PC-9 (cell line): Measurements from ENCODE around the gene MRPL43.

Experiments
- EZH2 ChIP-seq: fragments of 200-600 bp; sonication (generic); IDR thresholded peaks from 2 replicates; pipeline ENCODE4 v1.8.0; 2017; ENCODE audit warnings: antibody characterized with exemption, low read depth
- TF ChIP-seq, protein P1 (sequence below): fragments of 200-600 bp; sonication (generic); conservative IDR thresholded peaks from 2 replicates; pipeline ENCODE4 v1.6.1; 2017; ENCODE audit warnings: mixed run types, antibody characterized with exemption, mild to moderate bottlenecking, moderate library complexity

DNA sequence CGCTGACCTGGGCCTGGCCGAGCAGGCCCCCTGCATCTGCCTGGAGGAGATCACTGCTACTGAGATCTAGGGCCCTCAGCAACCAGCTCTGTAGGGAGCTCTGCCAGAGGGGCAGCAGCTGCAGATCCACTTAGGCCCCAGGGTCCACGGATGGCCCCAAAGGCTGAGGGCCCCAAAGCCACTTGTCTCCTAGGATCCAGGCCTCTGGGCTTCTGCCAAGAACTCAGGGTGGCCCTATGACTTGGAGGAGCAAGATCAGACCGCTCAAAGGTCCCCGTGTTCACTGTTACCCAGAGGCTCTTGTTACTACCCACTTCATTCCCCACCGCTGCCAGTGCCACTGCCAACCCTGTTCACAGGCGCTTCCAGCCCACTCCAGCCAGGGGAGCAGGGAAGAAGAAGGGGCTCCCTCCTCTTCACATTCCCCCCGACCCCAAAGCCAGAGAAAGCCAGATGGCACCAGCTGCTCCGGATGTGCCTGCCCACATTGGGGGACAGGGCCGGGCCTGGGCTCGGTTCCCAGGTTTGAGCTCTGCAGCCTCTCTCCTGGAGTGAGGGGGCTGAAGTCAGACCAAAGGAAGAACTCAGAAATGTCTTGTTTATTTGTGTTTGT lies 19.9 kb upstream of the MRPL43 start:
- TF ChIP-seq, protein P1, sequence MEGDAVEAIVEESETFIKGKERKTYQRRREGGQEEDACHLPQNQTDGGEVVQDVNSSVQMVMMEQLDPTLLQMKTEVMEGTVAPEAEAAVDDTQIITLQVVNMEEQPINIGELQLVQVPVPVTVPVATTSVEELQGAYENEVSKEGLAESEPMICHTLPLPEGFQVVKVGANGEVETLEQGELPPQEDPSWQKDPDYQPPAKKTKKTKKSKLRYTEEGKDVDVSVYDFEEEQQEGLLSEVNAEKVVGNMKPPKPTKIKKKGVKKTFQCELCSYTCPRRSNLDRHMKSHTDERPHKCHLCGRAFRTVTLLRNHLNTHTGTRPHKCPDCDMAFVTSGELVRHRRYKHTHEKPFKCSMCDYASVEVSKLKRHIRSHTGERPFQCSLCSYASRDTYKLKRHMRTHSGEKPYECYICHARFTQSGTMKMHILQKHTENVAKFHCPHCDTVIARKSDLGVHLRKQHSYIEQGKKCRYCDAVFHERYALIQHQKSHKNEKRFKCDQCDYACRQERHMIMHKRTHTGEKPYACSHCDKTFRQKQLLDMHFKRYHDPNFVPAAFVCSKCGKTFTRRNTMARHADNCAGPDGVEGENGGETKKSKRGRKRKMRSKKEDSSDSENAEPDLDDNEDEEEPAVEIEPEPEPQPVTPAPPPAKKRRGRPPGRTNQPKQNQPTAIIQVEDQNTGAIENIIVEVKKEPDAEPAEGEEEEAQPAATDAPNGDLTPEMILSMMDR: no peak
- TF ChIP-seq EZH2: no peak
